B cell (primary cell): ENCODE data around the gene HIPK2. TPM values are rescaled to one million over a fixed set of nuclear protein-coding genes. Genes with fewer than 3 reads are reported as not detected.

ENCODE experiments used
- ATAC-seq: fragments of 200-7000 bp; cut with Tn5 transposase; one replicate; pipeline ENCODE4 v1.10.0; 2021; ENCODE audit warnings: low read depth, mild to moderate bottlenecking, moderate number of reproducible peaks, moderate library complexity
- CTCF ChIA-PET: fragments of 350-600 bp; sonication (Branson Sonifier 250); formaldehyde crosslinking; loops from one replicate; lab custom pipeline; 2021; ENCODE audit warnings: antibody characterized with exemption, inconsistent platforms; lab: Charles Lee
- POLR2A ChIA-PET: fragments of 350-600 bp; sonication (Branson Sonifier 250); formaldehyde crosslinking; loops from one replicate; lab custom pipeline; 2021; ENCODE audit warnings: antibody characterized with exemption; lab: Charles Lee
- DNase-seq: peaks from one replicate; pipeline ENCODE4 v3.0.0; 2013
- H2AFZ ChIP-seq: 2 replicates; pipeline ENCODE4 v1.6.1; 2012; ENCODE audit warnings: mild to moderate bottlenecking, low read depth, low read length; ENCODE audit not compliant: insufficient read depth, poor library complexity, severe bottlenecking
- H3K27ac ChIP-seq, 2 donors: 1 replicate in 1 of 2; 2 replicates in 1 of 2; pipeline ENCODE4 v1.5.1; 2012 to 2013; ENCODE audit warnings: low read length in 2 of 2, mild to moderate bottlenecking in 2 of 2, moderate library complexity in 1 of 2
- H3K27me3 ChIP-seq, 4 experiments: fragments of 200-600 bp in 1 of 4; sonication (generic) in 1 of 4; replicated peaks in 1 of 4; 1 replicate in 2 of 4; 2 replicates in 2 of 4; pipeline versions ENCODE4 v1.6.1 to v1.7.0; 2013 to 2016; ENCODE audit warnings: low read length in 3 of 4, mild to moderate bottlenecking in 2 of 4, mixed read lengths in 1 of 4, moderate library complexity in 1 of 4; ENCODE audit not compliant: insufficient read depth in 4 of 4, control insufficient read depth in 3 of 4; ENCODE audit errors: control extremely low read depth in 1 of 4
- H3K36me3 ChIP-seq, 2 experiments: replicated peaks in 1 of 2; 1 replicate in 1 of 2; 2 replicates in 1 of 2; pipeline versions ENCODE4 v1.6.1 to v1.7.1; 2013; ENCODE audit warnings: low read length in 1 of 2; ENCODE audit not compliant: insufficient read depth in 2 of 2, control insufficient read depth in 1 of 2; ENCODE audit errors: control extremely low read depth in 1 of 2, extremely low read depth in 1 of 2
- H3K4me1 ChIP-seq, 2 donors: fragments of 200-600 bp in 1 of 2; sonication (generic) in 1 of 2; 1 replicate in 1 of 2; 2 replicates in 1 of 2; pipeline versions ENCODE4 v1.5.1 to v1.6.1; 2013 to 2017; ENCODE audit warnings: low read length in 2 of 2; ENCODE audit not compliant: control insufficient read depth in 2 of 2, insufficient read depth in 2 of 2
- H3K4me2 ChIP-seq: replicated peaks from 2 replicates; pipeline ENCODE3; 2012; ENCODE audit warnings: mild to moderate bottlenecking, low read depth, low read length; ENCODE audit not compliant: poor library complexity, severe bottlenecking
- H3K4me3 ChIP-seq, 5 experiments: fragments of 200-600 bp in 1 of 5; sonication (generic) in 1 of 5; 1 replicate in 3 of 5; 2 replicates in 2 of 5; pipeline versions ENCODE4 v1.5.1 to v1.7.0; 2011 to 2016; ENCODE audit warnings: low read length in 4 of 5, mild to moderate bottlenecking in 4 of 5, low read depth in 2 of 5, control low read depth in 1 of 5, moderate library complexity in 1 of 5; ENCODE audit not compliant: insufficient read depth in 1 of 5; ENCODE audit errors: control extremely low read depth in 1 of 5, extremely low read depth in 1 of 5
- H3K79me2 ChIP-seq: fragments of 200-600 bp; sonication (generic); one replicate; pipeline ENCODE4 v1.6.0; 2016; ENCODE audit warnings: low read length; ENCODE audit not compliant: control insufficient read depth, insufficient read depth
- H3K9ac ChIP-seq: fragments of 200-600 bp; sonication (generic); 2 replicates; pipeline ENCODE4 v1.6.1; 2017; ENCODE audit warnings: mild to moderate bottlenecking, low read length, moderate library complexity
- H3K9me3 ChIP-seq, 3 donors: one replicate each; pipeline versions ENCODE4 v1.6.1 to v1.7.1; 2013; ENCODE audit warnings: low read length in 2 of 3; ENCODE audit not compliant: control insufficient read depth in 2 of 3, insufficient read depth in 1 of 3; ENCODE audit errors: control extremely low read depth in 1 of 3
- H4K20me1 ChIP-seq: 2 replicates; pipeline ENCODE4 v1.6.0; 2012; ENCODE audit warnings: mild to moderate bottlenecking, low read length; ENCODE audit not compliant: insufficient read depth, control insufficient read depth, poor library complexity, severe bottlenecking
- H3K27ac Mint-ChIP-seq: one replicate; pipeline ENCODE4 v1.8.0; 2021; ENCODE audit warnings: mixed read lengths
- H3K27me3 Mint-ChIP-seq: one replicate; pipeline ENCODE4 v1.8.0; 2021; ENCODE audit warnings: mixed read lengths
- H3K4me1 Mint-ChIP-seq: one replicate; pipeline ENCODE4 v1.8.0; 2021; ENCODE audit warnings: mixed read lengths
- H3K4me3 Mint-ChIP-seq: one replicate; pipeline ENCODE4 v1.8.0; 2021; ENCODE audit warnings: mixed read lengths
- H3K9me3 Mint-ChIP-seq: one replicate; pipeline ENCODE4 v1.8.0; 2022; ENCODE audit warnings: mixed read lengths; ENCODE audit not compliant: insufficient read depth
- CTCF ChIP-seq: fragments of 200-600 bp; IDR thresholded peaks from one replicate; pipeline ENCODE4 v1.8.0; 2022; ENCODE audit warnings: antibody characterized with exemption, mild to moderate bottlenecking
- EZH2 ChIP-seq: IDR thresholded peaks from 2 replicates; pipeline ENCODE4 v1.6.1; 2012; ENCODE audit warnings: borderline replicate concordance, low read depth, mild to moderate bottlenecking, moderate library complexity, low read length; ENCODE audit not compliant: insufficient read depth, poor library complexity, severe bottlenecking
- WGBS: methylation state at CpG from one replicate; pipeline ENCODE4 v1.1.5; 2013; ENCODE audit warnings: missing lambda C conversion rate; ENCODE audit not compliant: insufficient coverage; 5-methylcytosine and 5-hydroxymethylcytosine counted together
- intact Hi-C: fragments of 100-400 bp; cut with micrococcal nuclease; formaldehyde crosslinking; loops from one replicate; pipeline ENCODE4 v1.10.0; 2022
- polyA plus RNA-seq: library from polyadenylated mRNA; depleted of rRNA; stranded (reverse); fragments of >200 nt; gene quantifications from 2 replicates; pipeline ENCODE4 v1.2.3, GENCODE V29; 2012
- total RNA-seq, 2 donors: library from RNA; stranded (reverse); fragments of 120-200 nt in 1 of 2; gene quantifications; 1 replicate in 1 of 2; 2 replicates in 1 of 2; pipeline versions ENCODE4 v1.2.3 to v1.2.4, GENCODE V29; 2013 to 2022

Gene HIPK2
- total and polyA plus RNA-seq, 2 donors (not counting 1 experiment from before 2014, with no cell fraction given), result 6.8 to 58.2 TPM

- H3K4me3 Mint-ChIP-seq, result no peak overlapping the region
- no peaks in the 10 kb centered on the region for H3K9me3 ChIP-seq
- intact Hi-C loops, result no loop called here
- H2AFZ ChIP-seq, result no peak overlapping the region
- no peak overlapping the region for H3K27ac ChIP-seq
- peaks cover 13% of the 10 kb centered on the region for H3K4me1 Mint-ChIP-seq
- ATAC-seq (no peak), DNase-seq (no peak)
- no peak overlapping the region for H3K4me3 ChIP-seq
- peaks cover 6% of the 10 kb centered on the region for H4K20me1 ChIP-seq
- no peak overlapping the region for H3K27ac Mint-ChIP-seq
- no peak overlapping the region for H3K4me2 ChIP-seq
- 96% methylated on average over 11 of the region's 11 CpGs for WGBS
- no peaks in the 10 kb centered on the region for H3K9me3 Mint-ChIP-seq
- ChIA-PET POLR2A (no interaction called here), CTCF (no interaction called here)
- H3K79me2 ChIP-seq, result peaks cover 79% of the 10 kb centered on the region
- TF ChIP-seq EZH2 (no peak), CTCF (no peak)
- H3K27me3 Mint-ChIP-seq, result no peaks in the 10 kb centered on the region
- H3K36me3 ChIP-seq, result no peaks in the 10 kb centered on the region
- H3K4me1 ChIP-seq, result no peaks in the 10 kb centered on the region
- H3K9ac ChIP-seq, result no peak overlapping the region
- no peaks in the 10 kb centered on the region for H3K27me3 ChIP-seq
Measured at GRCh38 chr7:139753693-139754111, 24.1 kb downstream of the HIPK2 start.

- no peak overlapping the region for H3K9ac ChIP-seq
- CTCF ChIA-PET, result no interaction called here
- DNase-seq (no peak), ATAC-seq (no peak)
- H3K27me3 ChIP-seq, result no peaks in the 10 kb centered on the region
- peaks cover 13% of the 10 kb centered on the region for H3K4me1 Mint-ChIP-seq
- H3K4me3 ChIP-seq, result no peak overlapping the region
- peaks cover 79% of the 10 kb centered on the region for H3K79me2 ChIP-seq
- no peak overlapping the region for H3K4me3 Mint-ChIP-seq
- no peak overlapping the region for H3K27ac Mint-ChIP-seq
- intact Hi-C loops, result no loop called here
- 87% methylated on average over 5 of the region's 7 CpGs for WGBS
- no peaks in the 10 kb centered on the region for H3K27me3 Mint-ChIP-seq
- H2AFZ ChIP-seq, result no peak overlapping the region
- H3K36me3 ChIP-seq, result no peaks in the 10 kb centered on the region
- POLR2A ChIA-PET, result no interaction called here
- no peaks in the 10 kb centered on the region for H3K9me3 ChIP-seq
- no peaks in the 10 kb centered on the region for H3K9me3 Mint-ChIP-seq
- no peak for TF ChIP-seq CTCF
- no peak for TF ChIP-seq EZH2
- H3K4me2 ChIP-seq, result no peak overlapping the region
- H4K20me1 ChIP-seq, result peaks cover 7% of the 10 kb centered on the region
- no peak overlapping the region for H3K27ac ChIP-seq
- H3K4me1 ChIP-seq, result no peaks in the 10 kb centered on the region
Measured at GRCh38 chr7:139753081-139753692, 24.6 kb downstream of the HIPK2 start.
